Panc1 (cell line): ENCODE results near the gene SLIT3. TPM values are rescaled to one million over a fixed set of nuclear protein-coding genes. Genes with fewer than 3 reads are reported as not detected.

Source experiments
- ATAC-seq: fragments of 200-7000 bp; cut with Tn5 transposase; 2 replicates; pipeline ENCODE4 v1.9.1; 2020; ENCODE audit warnings: mild to moderate bottlenecking, moderate library complexity
- BruUV-seq: library from RNA; stranded (reverse); fragments of 400-500 nt; replicated peaks from 2 replicates; lab custom pipeline; 2021; lab: Mats Ljungman, UMichigan
- CTCF ChIA-PET: fragments of 300-600 bp; sonication (Branson Sonifier 250); formaldehyde crosslinking; loops from one replicate; lab custom pipeline; 2022; ENCODE audit warnings: antibody characterized with exemption; lab: Charles Lee
- POLR2A ChIA-PET: fragments of 300-600 bp; sonication (Branson Sonifier 250); formaldehyde crosslinking; loops from one replicate; lab custom pipeline; 2022; ENCODE audit warnings: antibody characterized with exemption; lab: Charles Lee
- DNase-seq: peaks from one replicate; pipeline ENCODE4 v3.0.0-alpha.2; 2010; ENCODE audit warnings: low read depth, low spot score
- H3K27ac ChIP-seq: 2 replicates; pipeline ENCODE4 v1.5.1; 2011; ENCODE audit warnings: mild to moderate bottlenecking, low read length, inconsistent platforms
- H3K27me3 ChIP-seq: fragments of 200-500 bp; sonication (Bioruptor generic); 2 replicates; pipeline ENCODE4 v1.6.0; 2014; ENCODE audit warnings: low read length, inconsistent platforms; ENCODE audit not compliant: control insufficient read depth, insufficient read depth
- H3K36me3 ChIP-seq: fragments of 200-500 bp; sonication (Bioruptor generic); 2 replicates; pipeline ENCODE4 v1.5.1; 2014; ENCODE audit warnings: inconsistent platforms, mild to moderate bottlenecking, low read length, moderate library complexity; ENCODE audit not compliant: control insufficient read depth, insufficient read depth
- H3K4me1 ChIP-seq: 2 replicates; pipeline ENCODE4 v1.5.1; 2011; ENCODE audit warnings: inconsistent platforms, mild to moderate bottlenecking, low read length, moderate library complexity; ENCODE audit not compliant: control insufficient read depth, insufficient read depth
- H3K4me3 ChIP-seq, 2 experiments: 2 replicates each; pipeline ENCODE4 v1.5.1; 2011 to 2012; ENCODE audit warnings: low read depth in 2 of 2, low read length in 2 of 2, mild to moderate bottlenecking in 2 of 2, inconsistent platforms in 1 of 2, moderate library complexity in 1 of 2
- H3K9me3 ChIP-seq: fragments of 200-500 bp; sonication (Bioruptor generic); 2 replicates; pipeline ENCODE4 v1.5.1; 2014; ENCODE audit warnings: low read depth, mild to moderate bottlenecking, inconsistent platforms, low read length, moderate library complexity; ENCODE audit not compliant: control insufficient read depth, insufficient read depth
- POLR2AphosphoS5 ChIP-seq: IDR thresholded peaks from 2 replicates; pipeline ENCODE4 v1.6.1; 2012; ENCODE audit warnings: mild to moderate bottlenecking, low read depth, low read length, moderate library complexity
- SIN3A ChIP-seq: IDR thresholded peaks from 2 replicates; pipeline ENCODE4 v1.6.1; 2012; ENCODE audit warnings: low read depth, mild to moderate bottlenecking, low read length, moderate library complexity, borderline replicate concordance; ENCODE audit not compliant: insufficient read depth
- TCF7L2 ChIP-seq: IDR thresholded peaks from 2 replicates; pipeline ENCODE4 v1.6.1; 2011; ENCODE audit warnings: mild to moderate bottlenecking, low read depth, low read length, inconsistent platforms
- in situ Hi-C: cut with HindIII; loops from 2 replicates; pipeline ENCODE4 v1.10.0; 2016; ENCODE audit warnings: low sequenced_read_pairs, low pct_unique_long_range_greater_than_20kb
- intact Hi-C: fragments of 100-400 bp; cut with micrococcal nuclease; formaldehyde crosslinking; loops from one replicate; pipeline ENCODE4 v1.10.0; 2022; ENCODE audit not compliant: unreplicated experiment
- total RNA-seq: library from RNA; stranded (reverse); gene quantifications from one replicate; pipeline ENCODE4 v1.2.1, GENCODE V29; 2021; ENCODE audit not compliant: unreplicated experiment
- TF ChIP-seq, protein P1 (sequence below): fragments of 450-650 bp; IDR thresholded peaks from 2 replicates; pipeline ENCODE4 v1.5.1; 2017; ENCODE audit warnings: mild to moderate bottlenecking
- TF ChIP-seq, protein P2 (sequence below), 2 experiments: IDR thresholded peaks; 2 replicates each; pipeline ENCODE4 v1.6.1; 2011 to 2012; ENCODE audit warnings: low read depth in 2 of 2, control low read depth in 1 of 2, low read length in 1 of 2, mild to moderate bottlenecking in 1 of 2, moderate library complexity in 1 of 2; ENCODE audit not compliant: insufficient read depth in 1 of 2

The SLIT3 gene
- total RNA-seq, 1 experiment from 2014 or later: 26.4 TPM

DNA sequence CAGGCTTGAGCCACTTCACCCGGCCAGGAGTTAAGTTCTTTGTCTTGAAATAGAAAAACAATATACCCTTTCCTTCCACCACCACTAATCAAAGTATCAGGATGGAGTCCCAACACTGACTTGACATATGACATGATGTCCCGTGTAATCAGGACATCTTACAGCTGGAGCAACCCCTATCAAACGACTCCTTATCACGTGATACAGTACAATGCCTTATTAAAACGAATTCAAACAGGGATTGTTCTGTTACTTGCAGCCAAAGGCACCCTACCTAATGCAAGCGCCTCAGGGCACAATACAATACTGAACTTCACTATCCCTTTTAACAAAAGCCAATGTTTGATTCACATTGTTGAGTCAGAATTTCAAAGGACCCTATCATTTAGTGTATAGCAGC lies 261.3 kb downstream of the SLIT3 start:
- Histone ChIP-seq H3K4me3 (no peak overlapping the region), H3K4me1 (no peaks in the 10 kb centered on the region), H3K9me3 (no peaks in the 10 kb centered on the region), H3K36me3 (no peaks in the 10 kb centered on the region), H3K27ac (no peak overlapping the region), H3K27me3 (no peaks in the 10 kb centered on the region)
- ATAC-seq: no peak
- no peak for DNase-seq
- ChIA-PET CTCF (no interaction called here), POLR2A (no interaction called here)
- in situ Hi-C loops (no loop called here), intact Hi-C loops (no loop called here)
- BruUV-seq: no TSS peak
- TF ChIP-seq SIN3A: no peak
- TF ChIP-seq, protein P1, sequence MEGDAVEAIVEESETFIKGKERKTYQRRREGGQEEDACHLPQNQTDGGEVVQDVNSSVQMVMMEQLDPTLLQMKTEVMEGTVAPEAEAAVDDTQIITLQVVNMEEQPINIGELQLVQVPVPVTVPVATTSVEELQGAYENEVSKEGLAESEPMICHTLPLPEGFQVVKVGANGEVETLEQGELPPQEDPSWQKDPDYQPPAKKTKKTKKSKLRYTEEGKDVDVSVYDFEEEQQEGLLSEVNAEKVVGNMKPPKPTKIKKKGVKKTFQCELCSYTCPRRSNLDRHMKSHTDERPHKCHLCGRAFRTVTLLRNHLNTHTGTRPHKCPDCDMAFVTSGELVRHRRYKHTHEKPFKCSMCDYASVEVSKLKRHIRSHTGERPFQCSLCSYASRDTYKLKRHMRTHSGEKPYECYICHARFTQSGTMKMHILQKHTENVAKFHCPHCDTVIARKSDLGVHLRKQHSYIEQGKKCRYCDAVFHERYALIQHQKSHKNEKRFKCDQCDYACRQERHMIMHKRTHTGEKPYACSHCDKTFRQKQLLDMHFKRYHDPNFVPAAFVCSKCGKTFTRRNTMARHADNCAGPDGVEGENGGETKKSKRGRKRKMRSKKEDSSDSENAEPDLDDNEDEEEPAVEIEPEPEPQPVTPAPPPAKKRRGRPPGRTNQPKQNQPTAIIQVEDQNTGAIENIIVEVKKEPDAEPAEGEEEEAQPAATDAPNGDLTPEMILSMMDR: no peak
- no peak for TF ChIP-seq POLR2AphosphoS5
- TF ChIP-seq, protein P2, sequence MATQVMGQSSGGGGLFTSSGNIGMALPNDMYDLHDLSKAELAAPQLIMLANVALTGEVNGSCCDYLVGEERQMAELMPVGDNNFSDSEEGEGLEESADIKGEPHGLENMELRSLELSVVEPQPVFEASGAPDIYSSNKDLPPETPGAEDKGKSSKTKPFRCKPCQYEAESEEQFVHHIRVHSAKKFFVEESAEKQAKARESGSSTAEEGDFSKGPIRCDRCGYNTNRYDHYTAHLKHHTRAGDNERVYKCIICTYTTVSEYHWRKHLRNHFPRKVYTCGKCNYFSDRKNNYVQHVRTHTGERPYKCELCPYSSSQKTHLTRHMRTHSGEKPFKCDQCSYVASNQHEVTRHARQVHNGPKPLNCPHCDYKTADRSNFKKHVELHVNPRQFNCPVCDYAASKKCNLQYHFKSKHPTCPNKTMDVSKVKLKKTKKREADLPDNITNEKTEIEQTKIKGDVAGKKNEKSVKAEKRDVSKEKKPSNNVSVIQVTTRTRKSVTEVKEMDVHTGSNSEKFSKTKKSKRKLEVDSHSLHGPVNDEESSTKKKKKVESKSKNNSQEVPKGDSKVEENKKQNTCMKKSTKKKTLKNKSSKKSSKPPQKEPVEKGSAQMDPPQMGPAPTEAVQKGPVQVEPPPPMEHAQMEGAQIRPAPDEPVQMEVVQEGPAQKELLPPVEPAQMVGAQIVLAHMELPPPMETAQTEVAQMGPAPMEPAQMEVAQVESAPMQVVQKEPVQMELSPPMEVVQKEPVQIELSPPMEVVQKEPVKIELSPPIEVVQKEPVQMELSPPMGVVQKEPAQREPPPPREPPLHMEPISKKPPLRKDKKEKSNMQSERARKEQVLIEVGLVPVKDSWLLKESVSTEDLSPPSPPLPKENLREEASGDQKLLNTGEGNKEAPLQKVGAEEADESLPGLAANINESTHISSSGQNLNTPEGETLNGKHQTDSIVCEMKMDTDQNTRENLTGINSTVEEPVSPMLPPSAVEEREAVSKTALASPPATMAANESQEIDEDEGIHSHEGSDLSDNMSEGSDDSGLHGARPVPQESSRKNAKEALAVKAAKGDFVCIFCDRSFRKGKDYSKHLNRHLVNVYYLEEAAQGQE (IDR thresholded peaks at IDR 0.05; ENCODE audit: insufficient read depth in 1 of 2, low read depth in 2 of 2, low read length in 1 of 2): no peak
- no peak for TF ChIP-seq TCF7L2

DNA sequence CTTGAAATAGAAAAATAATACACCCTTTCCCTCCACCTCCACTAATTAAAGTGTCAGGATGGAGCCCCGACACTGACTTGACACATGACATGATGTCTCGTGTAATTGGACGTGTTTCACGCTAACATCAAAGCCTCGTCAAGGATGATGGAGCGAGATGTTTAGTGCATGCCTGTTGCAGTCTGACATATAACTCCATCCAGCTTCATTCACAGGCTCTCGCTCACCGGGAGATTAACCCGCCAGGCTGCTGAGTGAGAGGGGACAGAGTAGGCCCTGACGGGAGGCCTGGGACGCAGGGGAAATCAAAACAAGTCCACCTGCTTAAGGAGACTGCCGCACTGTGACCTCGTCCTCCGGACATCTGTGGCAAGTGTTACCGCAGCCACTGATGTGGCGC lies 263.5 kb downstream of the SLIT3 start:
- Histone ChIP-seq H3K4me1 (no peaks in the 10 kb centered on the region), H3K9me3 (no peaks in the 10 kb centered on the region), H3K4me3 (no peak overlapping the region), H3K27ac (no peak overlapping the region), H3K36me3 (no peaks in the 10 kb centered on the region), H3K27me3 (no peaks in the 10 kb centered on the region)
- intact Hi-C loops (no loop called here), in situ Hi-C loops (no loop called here)
- no TSS peak for BruUV-seq
- no peak for TF ChIP-seq TCF7L2
- TF ChIP-seq POLR2AphosphoS5: no peak
- TF ChIP-seq, protein P2 (IDR thresholded peaks at IDR 0.05; ENCODE audit: insufficient read depth in 1 of 2, low read depth in 2 of 2, low read length in 1 of 2): no peak
- TF ChIP-seq, protein P1: no peak
- no peak for TF ChIP-seq SIN3A
- ChIA-PET CTCF (no interaction called here), POLR2A (no interaction called here)
- DNase-seq (no peak), ATAC-seq (no peak)
